Suprapubic skin (tissue), 3 donors: Measurements from ENCODE around the gene ING3.

ENCODE experiments used
- POLR2A ChIP-seq, 2 donors: fragments of 450-650 bp; IDR thresholded peaks; one replicate each; pipeline ENCODE4 v1.6.1; 2017; ENCODE audit warnings: antibody characterized with exemption in 2 of 2, mild to moderate bottlenecking in 2 of 2, moderate library complexity in 2 of 2
- TF ChIP-seq, protein P1 (sequence below), 2 donors: fragments of 200-600 bp in 1 of 2; fragments of 450-650 bp in 1 of 2; sonication (generic) in 1 of 2; IDR thresholded peaks; one replicate each; pipeline ENCODE4 v1.5.1; 2016 to 2019; ENCODE audit warnings: antibody characterized with exemption in 2 of 2, mild to moderate bottlenecking in 1 of 2, moderate library complexity in 1 of 2

DNA sequence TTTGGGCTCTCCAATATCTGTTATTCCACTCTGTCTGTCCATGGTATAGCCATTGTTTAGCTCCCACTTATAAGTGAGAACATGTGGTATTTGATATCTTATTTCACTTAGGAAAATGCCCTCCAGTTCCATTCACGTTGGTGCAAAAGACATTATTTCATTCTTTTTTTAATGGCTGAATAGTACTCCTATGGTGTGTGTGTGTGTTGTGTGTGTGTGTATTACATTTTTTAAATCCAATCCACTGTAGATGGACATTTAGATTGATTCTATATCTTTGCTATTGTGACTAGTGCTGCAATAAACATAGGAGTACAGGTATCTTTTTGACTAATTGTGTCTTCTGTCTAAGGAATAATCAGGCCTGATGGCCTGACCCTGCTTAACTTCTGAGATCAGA is 30.5 kb downstream of the ING3 start:
- TF ChIP-seq, protein P1, sequence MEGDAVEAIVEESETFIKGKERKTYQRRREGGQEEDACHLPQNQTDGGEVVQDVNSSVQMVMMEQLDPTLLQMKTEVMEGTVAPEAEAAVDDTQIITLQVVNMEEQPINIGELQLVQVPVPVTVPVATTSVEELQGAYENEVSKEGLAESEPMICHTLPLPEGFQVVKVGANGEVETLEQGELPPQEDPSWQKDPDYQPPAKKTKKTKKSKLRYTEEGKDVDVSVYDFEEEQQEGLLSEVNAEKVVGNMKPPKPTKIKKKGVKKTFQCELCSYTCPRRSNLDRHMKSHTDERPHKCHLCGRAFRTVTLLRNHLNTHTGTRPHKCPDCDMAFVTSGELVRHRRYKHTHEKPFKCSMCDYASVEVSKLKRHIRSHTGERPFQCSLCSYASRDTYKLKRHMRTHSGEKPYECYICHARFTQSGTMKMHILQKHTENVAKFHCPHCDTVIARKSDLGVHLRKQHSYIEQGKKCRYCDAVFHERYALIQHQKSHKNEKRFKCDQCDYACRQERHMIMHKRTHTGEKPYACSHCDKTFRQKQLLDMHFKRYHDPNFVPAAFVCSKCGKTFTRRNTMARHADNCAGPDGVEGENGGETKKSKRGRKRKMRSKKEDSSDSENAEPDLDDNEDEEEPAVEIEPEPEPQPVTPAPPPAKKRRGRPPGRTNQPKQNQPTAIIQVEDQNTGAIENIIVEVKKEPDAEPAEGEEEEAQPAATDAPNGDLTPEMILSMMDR (IDR thresholded peaks at IDR 0.05): no peak
- TF ChIP-seq POLR2A (IDR thresholded peaks at IDR 0.05): no peak
